Activated T-helper 2 cell treated with anti-CD3 and anti-CD28 coated beads, Interferon-gamma antibody, Interleukin-2, Interleukin-4, amounts not matched to agents 10 μg/mL and 5 μg/mL and 100 μg/mL, durations not matched to agents 14 hours and 24 hours and 36 hours (primary cell): ENCODE data around the gene DCAF6. TPM values are rescaled to one million over a fixed set of nuclear protein-coding genes. Genes with fewer than 3 reads are reported as not detected.
A peak's percentile ranks its signal among the peaks of the same experiment; 100 is the strongest.

Experiments used
- DNase-seq: peaks from one replicate; pipeline ENCODE4 v3.0.0; 2021; ENCODE audit warnings: low spot score
- H3K27ac Mint-ChIP-seq: one replicate; pipeline ENCODE4 v1.8.0; 2021; ENCODE audit warnings: mixed read lengths
- H3K27me3 Mint-ChIP-seq: one replicate; pipeline ENCODE4 v1.8.0; 2021; ENCODE audit warnings: low read depth, mixed read lengths
- H3K36me3 Mint-ChIP-seq: one replicate; pipeline ENCODE4 v1.8.0; 2021; ENCODE audit warnings: low read depth, mixed read lengths
- H3K4me1 Mint-ChIP-seq: one replicate; pipeline ENCODE4 v1.8.0; 2021; ENCODE audit warnings: low read depth, mixed read lengths
- H3K4me3 Mint-ChIP-seq: one replicate; pipeline ENCODE4 v1.8.0; 2021; ENCODE audit warnings: low read depth, mild to moderate bottlenecking, moderate library complexity, mixed read lengths
- H3K9me3 Mint-ChIP-seq: one replicate; pipeline ENCODE4 v1.8.0; 2021; ENCODE audit warnings: mixed read lengths
- intact Hi-C: fragments of 100-400 bp; cut with micrococcal nuclease; formaldehyde crosslinking; loops from one replicate; pipeline ENCODE4 v1.15.1; 2023
- total RNA-seq: library from RNA; stranded (reverse); gene quantifications from 2 replicates; pipeline ENCODE4 v1.2.3, GENCODE V29; 2022

Gene DCAF6
- total RNA-seq, 1 donor from 2014 or later = 33.1 TPM

GRCh38 chr1:168057921-168058320 lies 121.4 kb downstream of the DCAF6 start:
- Mint-ChIP-seq H3K4me1 (peaks cover 5% of the 10 kb centered on the region), H3K36me3 (peaks cover 9% of the 10 kb centered on the region), H3K27me3 (no peaks in the 10 kb centered on the region), H3K27ac (no peak overlapping the region), H3K9me3 (no peaks in the 10 kb centered on the region), H3K4me3 (no peak overlapping the region)
- DNase-seq = no peak
- intact Hi-C loops = no loop called here

- Mint-ChIP-seq H3K27ac (no peak overlapping the region), H3K27me3 (no peaks in the 10 kb centered on the region), H3K4me3 (no peak overlapping the region), H3K9me3 (no peaks in the 10 kb centered on the region), H3K4me1 (no peaks in the 10 kb centered on the region), H3K36me3 (peaks cover 32% of the 10 kb centered on the region)
- intact Hi-C loops = no loop called here
- no peak for DNase-seq
These were observed 127.7 kb downstream of the DCAF6 start for GRCh38 chr1:168064216-168064615.

GRCh38 chr1:168065506-168065905 lies 129.0 kb downstream of the DCAF6 start:
- Mint-ChIP-seq H3K27me3 (no peaks in the 10 kb centered on the region), H3K4me3 (no peak overlapping the region), H3K9me3 (no peaks in the 10 kb centered on the region), H3K36me3 (peaks cover 37% of the 10 kb centered on the region), H3K4me1 (no peaks in the 10 kb centered on the region), H3K27ac (no peak overlapping the region)
- DNase-seq = no peak
- intact Hi-C loops = no loop called here

- DNase-seq = no peak
- Mint-ChIP-seq H3K27me3 (no peaks in the 10 kb centered on the region), H3K4me3 (no peak overlapping the region), H3K27ac (no peak overlapping the region), H3K4me1 (no peaks in the 10 kb centered on the region), H3K9me3 (no peaks in the 10 kb centered on the region), H3K36me3 (peaks cover 49% of the 10 kb centered on the region)
- intact Hi-C loops = no loop called here
These were observed 132.9 kb downstream of the DCAF6 start for GRCh38 chr1:168069384-168069783.

GRCh38 chr1:168079761-168080160 lies 143.3 kb downstream of the DCAF6 start:
- intact Hi-C loops = loop anchor here (5.0 kb wide), 1 partner anchor 357 kb away; the partner anchor contains the start of gene MPZL1
- DNase-seq = no peak
- no peak overlapping the region for H3K4me3 Mint-ChIP-seq
- H3K36me3 Mint-ChIP-seq = peaks cover 23% of the 10 kb centered on the region
- H3K9me3 Mint-ChIP-seq = no peaks in the 10 kb centered on the region
- H3K27ac Mint-ChIP-seq = no peak overlapping the region
- peaks cover 11% of the 10 kb centered on the region for H3K4me1 Mint-ChIP-seq
- H3K27me3 Mint-ChIP-seq = no peaks in the 10 kb centered on the region

- Mint-ChIP-seq H3K27me3 (peaks cover 2% of the 10 kb centered on the region), H3K4me3 (no peak overlapping the region), H3K4me1 (peaks cover 11% of the 10 kb centered on the region), H3K36me3 (peaks cover 11% of the 10 kb centered on the region), H3K27ac (no peak overlapping the region), H3K9me3 (no peaks in the 10 kb centered on the region)
- DNase-seq = no peak
- intact Hi-C loops = loop anchor here (5.0 kb wide), 1 partner anchor 359 kb away; the partner anchor contains the start of gene MPZL1
These were observed 145.0 kb downstream of the DCAF6 start for GRCh38 chr1:168081373-168082007.

- Mint-ChIP-seq H3K9me3 (no peaks in the 10 kb centered on the region), H3K36me3 (peaks cover 6% of the 10 kb centered on the region), H3K4me1 (peaks cover 11% of the 10 kb centered on the region), H3K27me3 (peaks cover 2% of the 10 kb centered on the region), H3K4me3 (no peak overlapping the region), H3K27ac (no peak overlapping the region)
- DNase-seq = peak; percentile 62
- intact Hi-C loops = loop anchor here (5.0 kb wide), 1 partner anchor 360 kb away; the partner anchor contains the start of gene MPZL1
These were observed 145.8 kb downstream of the DCAF6 start for GRCh38 chr1:168082008-168082876.

GRCh38 chr1:168083456-168084325 lies 147.2 kb downstream of the DCAF6 start:
- H3K27ac Mint-ChIP-seq = no peak overlapping the region
- no peaks in the 10 kb centered on the region for H3K36me3 Mint-ChIP-seq
- DNase-seq = no peak
- H3K27me3 Mint-ChIP-seq = peaks cover 2% of the 10 kb centered on the region
- intact Hi-C loops = loop anchor here (1.0 to 5.0 kb wide), 2 partner anchors 239 to 361 kb away; partner anchors contain the start of gene MPZL1
- H3K4me1 Mint-ChIP-seq = peaks cover 11% of the 10 kb centered on the region
- H3K9me3 Mint-ChIP-seq = no peaks in the 10 kb centered on the region
- H3K4me3 Mint-ChIP-seq = no peak overlapping the region

GRCh38 chr1:168084396-168085231 lies 148.1 kb downstream of the DCAF6 start:
- Mint-ChIP-seq H3K9me3 (no peaks in the 10 kb centered on the region), H3K4me3 (no peak overlapping the region), H3K27ac (no peak overlapping the region), H3K36me3 (no peaks in the 10 kb centered on the region), H3K4me1 (peaks cover 11% of the 10 kb centered on the region), H3K27me3 (peaks cover 2% of the 10 kb centered on the region)
- DNase-seq = peak; percentile 44
- intact Hi-C loops = loop anchor here (1.0 to 5.0 kb wide), 3 partner anchors 53 to 362 kb away; partner anchors contain the start of genes GPR161 and MPZL1

GRCh38 chr1:168085401-168085872 lies 149.0 kb downstream of the DCAF6 start:
- DNase-seq = no peak
- Mint-ChIP-seq H3K27me3 (peaks cover 2% of the 10 kb centered on the region), H3K27ac (no peak overlapping the region), H3K9me3 (no peaks in the 10 kb centered on the region), H3K4me3 (no peak overlapping the region), H3K36me3 (no peaks in the 10 kb centered on the region), H3K4me1 (peaks cover 11% of the 10 kb centered on the region)
- intact Hi-C loops = loop anchor here (5.0 kb wide), 1 partner anchor 52 kb away; the partner anchor contains the start of gene GPR161

GRCh38 chr1:168086438-168086837 lies 150.0 kb downstream of the DCAF6 start:
- Mint-ChIP-seq H3K36me3 (no peaks in the 10 kb centered on the region), H3K4me1 (peaks cover 11% of the 10 kb centered on the region), H3K27ac (no peak overlapping the region), H3K4me3 (no peak overlapping the region), H3K27me3 (peaks cover 3% of the 10 kb centered on the region), H3K9me3 (no peaks in the 10 kb centered on the region)
- intact Hi-C loops = loop anchor here (5.0 kb wide), 1 partner anchor 51 kb away; the partner anchor contains the start of gene GPR161
- DNase-seq = no peak
